Measurements from ENCODE around the gene NAAA. TPM values are rescaled to one million over a fixed set of nuclear protein-coding genes. Genes with fewer than 3 reads are reported as not detected.

The NAAA gene
- total and polyA plus RNA-seq, 9 of the 15 experiments (the other 6 are each of a cell fraction or from before 2014, with no cell fraction given), result 1.3 to 7.9 (median 5.9) TPM

GRCh38 chr4:75920327-75920726 is 20.5 kb downstream of the NAAA start:
- no peaks in the 10 kb centered on the region for H3K27me3 ChIP-seq (ENCODE audit: control insufficient read depth in 2 of 2, insufficient read depth in 2 of 2, low read length in 2 of 2)
- no peak for TF ChIP-seq ZNF354B (CRISPR knock-in tag; IDR thresholded peaks at IDR 0.05)
- no peak for TF ChIP-seq BRF1 (IDR thresholded peaks at IDR 0.05; ENCODE audit: borderline replicate concordance, extremely low read depth, insufficient read length)
- no peak for TF ChIP-seq TCF15 (CRISPR knock-in tag; IDR thresholded peaks at IDR 0.05)
- TF ChIP-seq ZC3H4 (CRISPR knock-in tag; IDR thresholded peaks at IDR 0.05; ENCODE audit: borderline replicate concordance), result no peak
- no peak for TF ChIP-seq THAP12 (CRISPR knock-in tag; IDR thresholded peaks at IDR 0.05)
- TF ChIP-seq HNRNPH1 (optimal IDR thresholded peaks at IDR 0.05; ENCODE audit: low read depth, low read length), result no peak
- TF ChIP-seq PTRF (tag; IDR thresholded peaks at IDR 0.05), result no peak
- no peaks in the 10 kb centered on the region for H3K9me3 ChIP-seq (replicated peaks; ENCODE audit: control insufficient read depth, insufficient read depth, low read depth, low read length)
- H3K79me2 ChIP-seq (ENCODE audit: control insufficient read depth, insufficient read depth, low read length), result no peaks in the 10 kb centered on the region
- H3K9me1 ChIP-seq (ENCODE audit: control insufficient read depth, insufficient read depth, low read length), result no peaks in the 10 kb centered on the region
- ATAC-seq (no peak), DNase-seq (ENCODE audit: extremely low read depth in 1 of 4, low spot score in 3 of 4) (no peak), FAIRE-seq (no peak)
- H3K4me3 ChIP-seq, result no peak overlapping the region
- no TSS peak for BruUV-seq (replicated peaks)
- in situ Hi-C loops (cut with MboI), result no loop called here
- no peak overlapping the region for H3K4me2 ChIP-seq (ENCODE audit: insufficient read depth, low read length)
- 77% methylated on average over 4 of the region's 4 CpGs for WGBS (ENCODE audit: insufficient coverage, low coverage, missing lambda C conversion rate)
- H3K36me3 ChIP-seq (ENCODE audit: control insufficient read depth, insufficient read depth, low read length), result no peaks in the 10 kb centered on the region
- 0 out of 4 replicates have a peak overlapping the region, but pooled peaks of 1 of the 2 experiments have one; percentile 1 for H3K9ac ChIP-seq (ENCODE audit: insufficient read depth in 1 of 2, low read depth in 2 of 2, low read length in 2 of 2)
- H4K20me1 ChIP-seq (replicated peaks; ENCODE audit: control insufficient read depth, insufficient read depth, low read length), result no peaks in the 10 kb centered on the region
- intact Hi-C loops (cut with micrococcal nuclease), result no loop called here
- no peak overlapping the region for H2AFZ ChIP-seq (ENCODE audit: low read depth, low read length)
- ChIA-PET CTCF (ENCODE audit: low intra/inter-chr PET ratio) (no interaction called here), POLR2A (no interaction called here)
- H3K4me1 ChIP-seq (replicated peaks in 1 of 2; ENCODE audit: control insufficient read depth in 2 of 2, insufficient read depth in 2 of 2, low read length in 2 of 2), result no peaks in the 10 kb centered on the region
- no peak overlapping the region for H3K27ac ChIP-seq (ENCODE audit: extremely low read depth, low read depth, low read length)

Measured in K562 (cell line).